A549 (cell line): ENCODE measurements around the gene UXT. TPM values are rescaled to one million over a fixed set of nuclear protein-coding genes. Genes with fewer than 3 reads are reported as not detected.

Experiments used
- ATAC-seq, 2 experiments: fragments of 200-7000 bp in 1 of 2; fragments of >200 bp in 1 of 2; cut with Nextera tagmentation in 1 of 2; cut with Tn5 transposase in 1 of 2; 3 replicates each; pipeline versions ENCODE4 v1.8.0 to v1.9.1; 2018 to 2020; ENCODE audit warnings: mild to moderate bottlenecking in 1 of 2, moderate library complexity in 1 of 2
- CTCF ChIA-PET: fragments of 300-600 bp; sonication (Branson Sonifier 250); formaldehyde crosslinking; extraction: SDS; loops from one replicate; lab custom pipeline; 2021; ENCODE audit warnings: antibody characterized with exemption, inconsistent platforms; lab: Yijun Ruan, JAX
- POLR2A ChIA-PET: fragments of 350-600 bp; formaldehyde crosslinking; extraction: SDS; loops from one replicate; lab custom pipeline; 2021; ENCODE audit warnings: antibody characterized with exemption, inconsistent platforms; lab: Yijun Ruan, JAX
- DNase-seq, 2 experiments: peaks; one replicate each; pipeline versions ENCODE4 v3.0.0 to v3.0.0-alpha.2; 2011 to 2016; ENCODE audit warnings: low read depth in 1 of 2, low spot score in 1 of 2
- FAIRE-seq: peaks from 2 replicates; lab custom pipeline; 2011; peaks lifted over from hg19 to GRCh38; lab: Jason Lieb, UNC
- H3K27ac ChIP-seq, 2 experiments: fragments of >200 bp; sonication (Bioruptor Twin); formaldehyde crosslinking; 3 replicates each; pipeline ENCODE4 v1.5.1; 2016 to 2017
- H3K4me1 ChIP-seq: fragments of >200 bp; sonication (Bioruptor Twin); formaldehyde crosslinking; 3 replicates; pipeline ENCODE4 v1.6.1; 2016
- H3K4me2 ChIP-seq: fragments of >200 bp; sonication (Bioruptor Twin); formaldehyde crosslinking; 3 replicates; pipeline ENCODE4 v1.6.1; 2016
- H3K4me3 ChIP-seq: fragments of >200 bp; sonication (Bioruptor Twin); formaldehyde crosslinking; 3 replicates; pipeline ENCODE4 v1.5.1; 2016
- H3K9me3 ChIP-seq: fragments of >200 bp; sonication (Bioruptor Twin); formaldehyde crosslinking; 3 replicates; pipeline ENCODE4 v1.6.1; 2016
- ATOH8 ChIP-seq: fragments of 250-450 bp; sonication (Bioruptor Pico); IDR thresholded peaks from 2 replicates; pipeline ENCODE4 v1.5.0; 2020; ENCODE audit warnings: low read depth, mild to moderate bottlenecking, moderate library complexity
- BCL3 ChIP-seq: fragments of >200 bp; sonication (Bioruptor Twin); formaldehyde crosslinking; IDR thresholded peaks from 3 replicates; pipeline ENCODE4 v1.6.1; 2016
- CBX2 ChIP-seq: fragments of 200-600 bp; sonication (generic); IDR thresholded peaks from 2 replicates; pipeline ENCODE4 v1.6.1; 2016; ENCODE audit warnings: low read depth, mild to moderate bottlenecking, borderline replicate concordance
- CEBPB ChIP-seq, 2 experiments: fragments of >200 bp in 1 of 2; sonication (Bioruptor Twin) in 1 of 2; formaldehyde crosslinking in 1 of 2; IDR thresholded peaks; 2 replicates each; pipeline ENCODE4 v1.6.1; 2012 to 2016
- CHD2 ChIP-seq: fragments of 150-350 bp; IDR thresholded peaks from 2 replicates; pipeline ENCODE4 v1.6.1; 2014; ENCODE audit warnings: low read length; ENCODE audit not compliant: partially characterized antibody
- FOSL2 ChIP-seq, 2 experiments: fragments of 450-650 bp in 1 of 2; fragments of >200 bp in 1 of 2; sonication (Bioruptor Twin) in 1 of 2; formaldehyde crosslinking; IDR thresholded peaks; 2 replicates each; pipeline versions ENCODE4 v1.5.0 to v1.6.1; 2016 to 2020; ENCODE audit warnings: mild to moderate bottlenecking in 1 of 2, moderate library complexity in 1 of 2
- HOXB5 ChIP-seq: fragments of 250-450 bp; sonication (Bioruptor Pico); IDR thresholded peaks from 2 replicates; pipeline ENCODE4 v1.5.0; 2020; ENCODE audit warnings: mild to moderate bottlenecking, moderate library complexity
- JUN ChIP-seq, 2 experiments: fragments of >200 bp; sonication (Bioruptor Twin); formaldehyde crosslinking; IDR thresholded peaks; 2 replicates in 1 of 2; 3 replicates in 1 of 2; pipeline ENCODE4 v1.6.1; 2016 to 2017
- KDM5A ChIP-seq: fragments of 200-600 bp; sonication (generic); IDR thresholded peaks from 2 replicates; pipeline ENCODE4 v1.6.1; 2016; ENCODE audit warnings: antibody characterized with exemption, mild to moderate bottlenecking
- MAX ChIP-seq: IDR thresholded peaks from 2 replicates; pipeline ENCODE4 v1.6.1; 2012
- MAZ ChIP-seq: fragments of 150-350 bp; IDR thresholded peaks from 2 replicates; pipeline ENCODE4 v1.6.1; 2014; ENCODE audit warnings: antibody characterized with exemption, low read depth, low read length, borderline replicate concordance
- MYC ChIP-seq: IDR thresholded peaks from 2 replicates; pipeline ENCODE4 v1.6.1; 2012; ENCODE audit warnings: mild to moderate bottlenecking, inconsistent platforms, low read length, improper control_type of control experiment, borderline replicate concordance
- NPAS2 ChIP-seq: fragments of 250-450 bp; sonication (Bioruptor Pico); IDR thresholded peaks from 2 replicates; pipeline ENCODE4 v1.8.0; 2022; ENCODE audit warnings: mild to moderate bottlenecking, moderate library complexity, borderline replicate concordance
- PBX3 ChIP-seq: IDR thresholded peaks from 2 replicates; pipeline ENCODE4 v1.6.1; 2012
- PHF8 ChIP-seq: fragments of 200-600 bp; sonication (generic); IDR thresholded peaks from 2 replicates; pipeline ENCODE4 v1.6.1; 2016; ENCODE audit warnings: low read depth, mild to moderate bottlenecking, antibody characterized with exemption, moderate library complexity, borderline replicate concordance
- POLR2A ChIP-seq: IDR thresholded peaks from 2 replicates; pipeline ENCODE4 v1.6.1; 2012; ENCODE audit warnings: mild to moderate bottlenecking, low read length
- RCOR1 ChIP-seq: fragments of 150-350 bp; IDR thresholded peaks from 2 replicates; pipeline ENCODE4 v1.6.1; 2014; ENCODE audit warnings: antibody characterized with exemption, low read length, low read depth
- RFX5 ChIP-seq: fragments of 450-650 bp; IDR thresholded peaks from 2 replicates; pipeline ENCODE4 v1.7.1; 2014; ENCODE audit warnings: antibody characterized with exemption, mild to moderate bottlenecking, moderate library complexity
- SMC3 ChIP-seq: fragments of >200 bp; sonication (Bioruptor Twin); formaldehyde crosslinking; IDR thresholded peaks from 3 replicates; pipeline ENCODE4 v1.6.1; 2018; ENCODE audit warnings: inconsistent platforms
- TP53 ChIP-seq: fragments of 250-450 bp; sonication (Bioruptor Pico); IDR thresholded peaks from 2 replicates; pipeline ENCODE4 v1.5.0; 2021; ENCODE audit warnings: mild to moderate bottlenecking, moderate library complexity
- USF2 ChIP-seq: fragments of 450-650 bp; IDR thresholded peaks from 2 replicates; pipeline ENCODE4 v1.6.1; 2014; ENCODE audit warnings: antibody characterized with exemption
- WGBS: methylation state at CpG from one replicate; pipeline ENCODE4 v1.1.6; 2017; ENCODE audit errors: missing lambda C conversion rate; 5-methylcytosine and 5-hydroxymethylcytosine counted together
- polyA minus RNA-seq: library from RNA; depleted of rRNA, polyadenylated mRNA; stranded (reverse); fragments of >200 nt; gene quantifications from 2 replicates; pipeline ENCODE4 v1.2.3, GENCODE V29; 2011; rRNA and poly(A)+ RNA removed
- polyA plus RNA-seq, 4 experiments: library from polyadenylated mRNA; depleted of rRNA in 3 of 4; stranded (reverse); fragments of >200 nt; fragmentation: RNase III in 1 of 4; extraction: RNeasy Plus Mini Kit Qiagen cat#74134 plus additional on column Dnase treatment in 1 of 4; gene quantifications; 2 replicates in 3 of 4; 3 replicates in 1 of 4; pipeline ENCODE4 v1.2.3, GENCODE V29; 2011 to 2017

The UXT gene
- polyA plus RNA-seq (2011; rRNA removed) (172 and 186 TPM in 2 replicates), polyA plus RNA-seq (2017; fragmentation: RNase III; extraction: RNeasy Plus Mini Kit Qiagen cat#74134 plus additional on column Dnase treatment) (166 to 181 TPM (median 175 TPM) in 3 replicates), polyA minus RNA-seq (56.8 and 57.8 TPM in 2 replicates)
- polyA plus RNA-seq (2012; cell fraction: cytosol; rRNA removed) = 165 and 177 TPM in 2 replicates
- 68.3 and 81.4 TPM in 2 replicates for polyA plus RNA-seq (2012; cell fraction: nucleus; rRNA removed)

GRCh38 chrX:47658684-47659420 is at the start of gene UXT:
Gene UXT (minus strand): TSS chrX:47659180. CDS start chrX:47658927, 253 bp downstream.
- peaks cover 9% of the 10 kb centered on the region for H3K4me1 ChIP-seq
- peak; percentile 32 for FAIRE-seq
- ATAC-seq = peak; percentile 94 to 97
- peak within 1 kb of the TSS; percentile 92 to 97 for H3K27ac ChIP-seq
- TF ChIP-seq RCOR1 = no peak
- peak; percentile 47 for TF ChIP-seq CHD2
- no peak for TF ChIP-seq KDM5A
- peak; percentile 63; the same call in 1 of the 2 replicates for TF ChIP-seq PBX3
- peak; percentile 68; the same call in 1 of the 3 replicates for TF ChIP-seq BCL3
- no peak for TF ChIP-seq NPAS2
- no peak for TF ChIP-seq MAZ
- no peak for TF ChIP-seq CEBPB (IDR thresholded peaks at IDR 0.05)
- no peak for TF ChIP-seq HOXB5 (CRISPR knock-in tag)
- 0 out of 2 replicates have a peak, but pooled peaks have one; percentile 15 for TF ChIP-seq USF2
- TF ChIP-seq SMC3 = no peak
- peak; percentile 57; the same call in 1 of the 2 replicates for TF ChIP-seq MAX
- peak; percentile 84; the same call in 1 of the 2 replicates for TF ChIP-seq TP53 (CRISPR knock-in tag)
- TF ChIP-seq RFX5 = 0 out of 2 replicates have a peak, but pooled peaks have one; percentile 32
- peak; percentile 84; the same call in 1 of the 2 replicates for TF ChIP-seq MYC
- no peak for TF ChIP-seq FOSL2 (IDR thresholded peaks at IDR 0.05)
- no peak for TF ChIP-seq FOSL2 (CRISPR knock-in tag; IDR thresholded peaks at IDR 0.05)
- TF ChIP-seq POLR2A = no peak; the same call in none of the 2 replicates
- TF ChIP-seq PHF8 = peak; percentile 76
- peak; percentile 66 to 73; a peak in 3 of 5 replicates for TF ChIP-seq JUN (IDR thresholded peaks at IDR 0.05)
- TF ChIP-seq CBX2 = no peak
- ChIA-PET POLR2A (interaction anchor here (0.6 kb wide), 1 partner anchor 178 kb away, joined by 3 read pairs; the partner anchor contains the start of gene ZNF81), CTCF (no interaction called here)
- peak within 1 kb of the TSS; percentile 75 for H3K4me2 ChIP-seq
- peaks cover 3% of the 10 kb centered on the region; the same call in 1 of the 3 replicates for H3K9me3 ChIP-seq
- DNase-seq = peak; percentile 84 to 98
- peak within 1 kb of the TSS; percentile 62 for H3K4me3 ChIP-seq
- WGBS = under 1% methylated on average over 12 of the region's 54 CpGs

GRCh38 chrX:47707031-47707780 is 48.2 kb upstream of the UXT start:
- POLR2A ChIA-PET = no interaction called here
- H3K27ac ChIP-seq = no peak overlapping the region
- no peaks in the 10 kb centered on the region for H3K4me1 ChIP-seq
- ATAC-seq = no peak
- TF ChIP-seq ATOH8 (CRISPR knock-in tag) = no peak
- DNase-seq = no peak
- H3K4me2 ChIP-seq = no peak overlapping the region
- CTCF ChIA-PET = no interaction called here
- no peak overlapping the region for H3K4me3 ChIP-seq
- H3K9me3 ChIP-seq = no peaks in the 10 kb centered on the region
- 11% methylated on average over 7 of the region's 7 CpGs for WGBS
- no peak for FAIRE-seq
